22Rv1 (cell line): ENCODE measurements around the gene KCNIP1.

Source experiments
- ZFX ChIP-seq: fragments of 450-650 bp; IDR thresholded peaks from 2 replicates; pipeline ENCODE4 v1.6.1; 2017; ENCODE audit warnings: antibody characterized with exemption, borderline replicate concordance
- TF ChIP-seq, protein P1 (sequence below): fragments of 450-650 bp; IDR thresholded peaks from 2 replicates; pipeline ENCODE4 v1.5.1; 2017; ENCODE audit warnings: mild to moderate bottlenecking

GRCh38 chr5:170565072-170565471, 61.3 kb downstream of the KCNIP1 start:
- TF ChIP-seq, protein P1, sequence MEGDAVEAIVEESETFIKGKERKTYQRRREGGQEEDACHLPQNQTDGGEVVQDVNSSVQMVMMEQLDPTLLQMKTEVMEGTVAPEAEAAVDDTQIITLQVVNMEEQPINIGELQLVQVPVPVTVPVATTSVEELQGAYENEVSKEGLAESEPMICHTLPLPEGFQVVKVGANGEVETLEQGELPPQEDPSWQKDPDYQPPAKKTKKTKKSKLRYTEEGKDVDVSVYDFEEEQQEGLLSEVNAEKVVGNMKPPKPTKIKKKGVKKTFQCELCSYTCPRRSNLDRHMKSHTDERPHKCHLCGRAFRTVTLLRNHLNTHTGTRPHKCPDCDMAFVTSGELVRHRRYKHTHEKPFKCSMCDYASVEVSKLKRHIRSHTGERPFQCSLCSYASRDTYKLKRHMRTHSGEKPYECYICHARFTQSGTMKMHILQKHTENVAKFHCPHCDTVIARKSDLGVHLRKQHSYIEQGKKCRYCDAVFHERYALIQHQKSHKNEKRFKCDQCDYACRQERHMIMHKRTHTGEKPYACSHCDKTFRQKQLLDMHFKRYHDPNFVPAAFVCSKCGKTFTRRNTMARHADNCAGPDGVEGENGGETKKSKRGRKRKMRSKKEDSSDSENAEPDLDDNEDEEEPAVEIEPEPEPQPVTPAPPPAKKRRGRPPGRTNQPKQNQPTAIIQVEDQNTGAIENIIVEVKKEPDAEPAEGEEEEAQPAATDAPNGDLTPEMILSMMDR, result no peak
- TF ChIP-seq ZFX, result no peak
